Liver (tissue), 9 donors: ENCODE measurements around the gene SHANK2. TPM values are rescaled to one million over a fixed set of nuclear protein-coding genes. Genes with fewer than 3 reads are reported as not detected.

ENCODE experiments used
- DNase-seq: peaks from one replicate; pipeline ENCODE4 v3.0.0-alpha.2; 2017; ENCODE audit warnings: low spot score
- H3K27ac ChIP-seq, 2 donors: one replicate each; pipeline ENCODE4 v1.7.0; 2013; ENCODE audit warnings: inconsistent platforms in 2 of 2, low read length in 2 of 2, control low read depth in 1 of 2, low read depth in 1 of 2, mild to moderate bottlenecking in 1 of 2
- H3K27me3 ChIP-seq, 4 donors: one replicate each; pipeline versions ENCODE4 v1.6.1 to v1.7.0; 2013; ENCODE audit warnings: low read length in 3 of 4, inconsistent platforms in 1 of 4, mild to moderate bottlenecking in 1 of 4, moderate library complexity in 1 of 4; ENCODE audit not compliant: control insufficient read depth in 4 of 4, insufficient read depth in 4 of 4
- H3K36me3 ChIP-seq, 4 donors: one replicate each; pipeline versions ENCODE4 v1.6.1 to v1.7.0; 2013; ENCODE audit warnings: low read length in 3 of 4, mild to moderate bottlenecking in 3 of 4, low read depth in 1 of 4, moderate library complexity in 1 of 4; ENCODE audit not compliant: control insufficient read depth in 4 of 4, insufficient read depth in 3 of 4
- H3K4me1 ChIP-seq, 4 donors: one replicate each; pipeline versions ENCODE4 v1.6.1 to v1.7.0; 2013; ENCODE audit warnings: low read length in 3 of 4, mild to moderate bottlenecking in 3 of 4, moderate library complexity in 1 of 4; ENCODE audit not compliant: control insufficient read depth in 4 of 4, insufficient read depth in 4 of 4
- H3K4me3 ChIP-seq, 3 donors: one replicate each; pipeline versions ENCODE4 v1.6.1 to v1.7.0; 2013; ENCODE audit warnings: low read length in 3 of 3, control low read depth in 1 of 3, low read depth in 1 of 3, mild to moderate bottlenecking in 1 of 3
- H3K9ac ChIP-seq, 2 donors: one replicate each; pipeline ENCODE4 v1.7.0; 2013; ENCODE audit warnings: low read length in 2 of 2, mild to moderate bottlenecking in 2 of 2, moderate library complexity in 2 of 2, control low read depth in 1 of 2, low read depth in 1 of 2
- H3K9me3 ChIP-seq, 4 donors: one replicate each; pipeline versions ENCODE4 v1.6.1 to v1.7.0; 2013; ENCODE audit warnings: low read length in 3 of 4; ENCODE audit not compliant: control insufficient read depth in 4 of 4
- CTCF ChIP-seq: fragments of 150-350 bp; IDR thresholded peaks from 2 replicates; pipeline ENCODE4 v1.5.1; 2017; ENCODE audit warnings: improper control_type of control experiment, low read depth, low read length; ENCODE audit not compliant: missing input control
- EGR1 ChIP-seq, 2 donors: IDR thresholded peaks; 2 replicates each; pipeline ENCODE4 v1.6.1; 2016 to 2018; ENCODE audit warnings: antibody characterized with exemption in 2 of 2, low read depth in 2 of 2
- FOXA1 ChIP-seq: IDR thresholded peaks from 2 replicates; pipeline ENCODE4 v1.6.1; 2016; ENCODE audit warnings: antibody characterized with exemption
- FOXA2 ChIP-seq: IDR thresholded peaks from 2 replicates; pipeline ENCODE4 v1.6.1; 2016; ENCODE audit warnings: antibody characterized with exemption
- HNF4A ChIP-seq, 2 donors: conservative IDR thresholded peaks; 2 replicates each; pipeline ENCODE4 v1.6.1; 2016; ENCODE audit warnings: antibody characterized with exemption in 2 of 2, mild to moderate bottlenecking in 2 of 2
- HNF4G ChIP-seq: IDR thresholded peaks from 2 replicates; pipeline ENCODE4 v1.6.1; 2016; ENCODE audit warnings: antibody characterized with exemption
- JUND ChIP-seq, 2 donors: IDR thresholded peaks; 2 replicates each; pipeline ENCODE4 v1.6.1; 2016; ENCODE audit warnings: antibody characterized with exemption in 2 of 2
- MAX ChIP-seq: IDR thresholded peaks from 2 replicates; pipeline ENCODE4 v1.6.1; 2016; ENCODE audit warnings: antibody characterized with exemption
- NR2F2 ChIP-seq: IDR thresholded peaks from 2 replicates; pipeline ENCODE4 v1.6.1; 2016; ENCODE audit warnings: antibody characterized with exemption
- RAD21 ChIP-seq, 2 donors: IDR thresholded peaks; 2 replicates each; pipeline ENCODE4 v1.6.1; 2016; ENCODE audit warnings: antibody characterized with exemption in 2 of 2, mild to moderate bottlenecking in 2 of 2
- RXRA ChIP-seq, 2 donors: IDR thresholded peaks; 2 replicates each; pipeline ENCODE4 v1.6.1; 2017 to 2018; ENCODE audit warnings: antibody characterized with exemption in 2 of 2, mild to moderate bottlenecking in 1 of 2
- SP1 ChIP-seq: IDR thresholded peaks from 2 replicates; pipeline ENCODE4 v1.6.1; 2018; ENCODE audit warnings: antibody characterized with exemption, mild to moderate bottlenecking
- TAF1 ChIP-seq: conservative IDR thresholded peaks from 2 replicates; pipeline ENCODE4 v1.6.1; 2016; ENCODE audit warnings: antibody characterized with exemption, mild to moderate bottlenecking
- YY1 ChIP-seq: IDR thresholded peaks from 2 replicates; pipeline ENCODE4 v1.6.1; 2016; ENCODE audit warnings: antibody characterized with exemption, mild to moderate bottlenecking
- whole genome bisulfite sequencing: extraction: QIAGEN DNeasy Blood & Tissue Kit; methylation state at CpG from one replicate; pipeline ENCODE4 v1.1.7; 2013; 5-methylcytosine and 5-hydroxymethylcytosine counted together
- polyA plus RNA-seq, 2 donors: library from polyadenylated mRNA; stranded (reverse) in 1 of 2; unstranded in 1 of 2; fragments of 200-250 nt in 1 of 2; fragments of >200 nt in 1 of 2; fragmentation: Nextera tagmentation in 1 of 2; extraction: Ambion mirVana in 1 of 2; gene quantifications; one replicate each; pipeline versions ENCODE4 v1.2.1 to v1.2.3, GENCODE V29; 2013 to 2015
- total RNA-seq, 2 donors: library from RNA; depleted of rRNA; stranded (reverse); fragments of >200 nt; gene quantifications; one replicate each; pipeline ENCODE4 v1.2.3, GENCODE V29; 2014
- TF ChIP-seq, protein P1 (sequence below): IDR thresholded peaks from 2 replicates; pipeline ENCODE4 v1.6.1; 2016; ENCODE audit warnings: antibody characterized with exemption, mild to moderate bottlenecking
- TF ChIP-seq, protein P2 (sequence below): IDR thresholded peaks from 2 replicates; pipeline ENCODE4 v1.6.1; 2016; ENCODE audit warnings: antibody characterized with exemption
- donor health status: healthy.
- donor health status: healthy.
- donor health status: healthy.
- donor health status: healthy.
- donor health status: healthy.

The SHANK2 gene
- total and polyA plus RNA-seq, 4 donors, result 5.4 to 36.4 (median 12.4) TPM

DNA sequence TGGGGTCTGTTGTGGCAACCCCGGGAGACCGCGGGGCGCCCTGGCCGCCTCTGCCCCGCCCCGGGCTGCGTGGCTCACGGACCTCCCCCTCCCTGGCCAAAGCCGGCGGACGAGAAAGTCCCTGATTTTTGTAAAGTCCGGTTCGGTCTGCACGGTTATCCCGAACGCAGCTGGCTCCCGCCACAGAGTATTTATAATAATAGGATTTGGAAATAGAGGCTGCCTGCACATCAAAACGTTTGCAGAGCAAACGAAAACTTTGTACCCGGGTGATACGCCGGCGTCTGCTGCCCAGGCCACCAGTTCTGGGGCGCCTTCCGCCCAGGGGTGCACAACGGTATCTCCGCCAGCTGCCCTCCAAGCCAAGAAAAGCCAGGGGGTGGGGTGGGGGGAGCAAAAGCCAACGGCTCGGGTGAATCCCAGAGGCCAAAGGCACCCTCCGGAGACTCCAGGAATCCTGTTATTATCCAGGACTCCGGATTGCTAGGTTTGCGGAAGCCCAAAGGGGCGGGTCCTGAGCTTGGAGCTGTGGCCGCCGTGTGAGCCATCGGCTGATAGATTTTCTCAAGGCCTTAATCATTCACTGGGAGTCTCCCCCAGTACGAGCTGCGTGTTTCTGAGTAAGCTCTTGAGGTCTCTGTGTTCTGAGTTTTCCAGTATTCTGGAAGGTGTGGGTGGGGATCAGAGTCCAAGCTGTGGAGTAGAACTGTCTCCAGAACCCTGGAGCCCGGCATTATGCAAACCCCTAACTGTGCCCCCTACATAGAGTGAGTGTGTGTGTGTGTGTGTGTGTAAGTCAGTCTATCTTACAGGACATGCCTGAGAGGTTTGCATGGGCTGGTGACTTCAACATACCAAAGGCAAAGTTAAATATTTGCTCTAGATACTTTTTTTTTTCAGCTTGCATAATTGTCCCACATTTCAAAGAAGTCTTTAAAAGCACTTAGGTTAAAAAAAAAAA lies 673 bp upstream of the SHANK2 start:
- Histone ChIP-seq H3K27me3 (no peaks in the 10 kb centered on the region), H3K27ac (peak overlapping the region; percentile 91 to 95), H3K4me3 (peak overlapping the region; percentile 33 to 89 (median 42)), H3K9me3 (no peaks in the 10 kb centered on the region), H3K9ac (peak overlapping the region; percentile 43 to 67), H3K4me1 (peaks cover 3 to 36% (median 26%) of the 10 kb centered on the region in 4 donors), H3K36me3 (no peaks in the 10 kb centered on the region)
- WGBS, result 2% methylated on average over 40 of the region's 40 CpGs
- TF ChIP-seq RXRA (IDR thresholded peaks at IDR 0.05) (peak in 1 of 2 donors; percentile 51), EGR1 (IDR thresholded peaks at IDR 0.05; ENCODE audit: low read depth in 2 of 2) (no peak), FOXA2 (no peak), NR2F2 (peak; percentile 10), SP1 (peak; percentile 57), RAD21 (IDR thresholded peaks at IDR 0.05) (peak in 1 of 2 donors; percentile 10), YY1 (peak; percentile 18), JUND (IDR thresholded peaks at IDR 0.05) (peak; percentile 21 to 34), TAF1 (peak; percentile 58), HNF4G (no peak), CTCF (no peak), HNF4A (conservative IDR thresholded peaks at IDR 0.05) (peak; percentile 67 to 75), MAX (peak; percentile 44), FOXA1 (no peak)
- TF ChIP-seq, protein P1, sequence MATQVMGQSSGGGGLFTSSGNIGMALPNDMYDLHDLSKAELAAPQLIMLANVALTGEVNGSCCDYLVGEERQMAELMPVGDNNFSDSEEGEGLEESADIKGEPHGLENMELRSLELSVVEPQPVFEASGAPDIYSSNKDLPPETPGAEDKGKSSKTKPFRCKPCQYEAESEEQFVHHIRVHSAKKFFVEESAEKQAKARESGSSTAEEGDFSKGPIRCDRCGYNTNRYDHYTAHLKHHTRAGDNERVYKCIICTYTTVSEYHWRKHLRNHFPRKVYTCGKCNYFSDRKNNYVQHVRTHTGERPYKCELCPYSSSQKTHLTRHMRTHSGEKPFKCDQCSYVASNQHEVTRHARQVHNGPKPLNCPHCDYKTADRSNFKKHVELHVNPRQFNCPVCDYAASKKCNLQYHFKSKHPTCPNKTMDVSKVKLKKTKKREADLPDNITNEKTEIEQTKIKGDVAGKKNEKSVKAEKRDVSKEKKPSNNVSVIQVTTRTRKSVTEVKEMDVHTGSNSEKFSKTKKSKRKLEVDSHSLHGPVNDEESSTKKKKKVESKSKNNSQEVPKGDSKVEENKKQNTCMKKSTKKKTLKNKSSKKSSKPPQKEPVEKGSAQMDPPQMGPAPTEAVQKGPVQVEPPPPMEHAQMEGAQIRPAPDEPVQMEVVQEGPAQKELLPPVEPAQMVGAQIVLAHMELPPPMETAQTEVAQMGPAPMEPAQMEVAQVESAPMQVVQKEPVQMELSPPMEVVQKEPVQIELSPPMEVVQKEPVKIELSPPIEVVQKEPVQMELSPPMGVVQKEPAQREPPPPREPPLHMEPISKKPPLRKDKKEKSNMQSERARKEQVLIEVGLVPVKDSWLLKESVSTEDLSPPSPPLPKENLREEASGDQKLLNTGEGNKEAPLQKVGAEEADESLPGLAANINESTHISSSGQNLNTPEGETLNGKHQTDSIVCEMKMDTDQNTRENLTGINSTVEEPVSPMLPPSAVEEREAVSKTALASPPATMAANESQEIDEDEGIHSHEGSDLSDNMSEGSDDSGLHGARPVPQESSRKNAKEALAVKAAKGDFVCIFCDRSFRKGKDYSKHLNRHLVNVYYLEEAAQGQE, result peak; percentile 73
- TF ChIP-seq, protein P2, sequence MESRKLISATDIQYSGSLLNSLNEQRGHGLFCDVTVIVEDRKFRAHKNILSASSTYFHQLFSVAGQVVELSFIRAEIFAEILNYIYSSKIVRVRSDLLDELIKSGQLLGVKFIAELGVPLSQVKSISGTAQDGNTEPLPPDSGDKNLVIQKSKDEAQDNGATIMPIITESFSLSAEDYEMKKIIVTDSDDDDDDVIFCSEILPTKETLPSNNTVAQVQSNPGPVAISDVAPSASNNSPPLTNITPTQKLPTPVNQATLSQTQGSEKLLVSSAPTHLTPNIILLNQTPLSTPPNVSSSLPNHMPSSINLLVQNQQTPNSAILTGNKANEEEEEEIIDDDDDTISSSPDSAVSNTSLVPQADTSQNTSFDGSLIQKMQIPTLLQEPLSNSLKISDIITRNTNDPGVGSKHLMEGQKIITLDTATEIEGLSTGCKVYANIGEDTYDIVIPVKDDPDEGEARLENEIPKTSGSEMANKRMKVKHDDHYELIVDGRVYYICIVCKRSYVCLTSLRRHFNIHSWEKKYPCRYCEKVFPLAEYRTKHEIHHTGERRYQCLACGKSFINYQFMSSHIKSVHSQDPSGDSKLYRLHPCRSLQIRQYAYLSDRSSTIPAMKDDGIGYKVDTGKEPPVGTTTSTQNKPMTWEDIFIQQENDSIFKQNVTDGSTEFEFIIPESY, result peak; percentile 8
- peak; percentile 46 for DNase-seq
